ENCODE data around the gene CCDC175.

CCDC175 gene

DNA sequence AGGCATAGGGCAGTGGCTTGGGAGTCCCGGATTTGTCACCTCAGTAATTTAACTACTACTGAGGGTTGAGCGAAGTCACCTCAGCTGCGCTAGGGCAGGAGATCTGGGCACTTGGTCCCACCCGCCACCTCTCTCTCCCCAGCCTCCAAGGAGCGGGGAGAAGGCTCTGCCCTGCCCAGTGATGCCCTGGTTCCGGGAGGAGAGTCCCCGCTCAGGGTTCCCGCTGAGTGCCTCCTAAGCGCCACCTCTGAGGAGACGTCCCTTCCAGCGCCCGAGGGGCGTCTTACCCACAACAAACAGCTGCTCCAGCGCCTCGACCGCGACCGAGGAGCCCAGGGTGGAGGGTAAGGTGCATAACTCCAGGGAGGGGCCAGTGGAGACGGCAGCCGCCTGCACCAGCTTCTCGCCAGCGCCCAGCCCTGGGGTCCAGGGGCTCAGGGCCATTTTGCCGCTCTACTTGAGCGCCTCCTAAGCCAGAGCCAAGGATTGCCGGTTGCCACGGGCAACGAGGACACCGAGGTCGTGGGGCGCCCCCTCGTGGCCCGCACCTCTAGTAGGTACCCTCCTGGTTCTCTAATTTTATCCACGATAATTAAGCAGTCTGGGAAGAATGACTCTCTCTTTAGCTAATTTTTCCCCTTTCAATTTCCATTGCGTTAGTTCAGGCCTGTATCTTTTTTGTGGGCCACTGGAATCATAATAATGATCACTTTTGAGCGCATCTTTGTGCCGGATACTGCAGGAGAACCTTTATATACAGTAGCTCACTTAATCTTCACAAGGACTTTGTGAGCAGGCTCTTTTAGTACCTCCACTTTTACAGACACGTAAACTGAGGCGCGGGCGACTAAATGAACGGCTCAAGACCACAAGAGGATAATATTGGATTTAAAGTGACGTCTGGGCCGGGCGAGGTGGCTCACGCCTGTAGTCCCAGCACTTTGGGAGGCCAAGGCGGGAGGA, at the start of gene CCDC175:
TSS of gene CCDC175 (minus strand) at position 481 of the 963 bp plus-strand sequence. CDS start at position 444, 37 bp downstream.
- Histone ChIP-seq H3K27me3 (ENCODE audit: control insufficient read depth, insufficient read depth, low read length) (no peaks in the 10 kb centered on the region), H3K36me3 (ENCODE audit: control insufficient read depth, insufficient read depth, low read length) (no peaks in the 10 kb centered on the region), H3K9ac (ENCODE audit: low read length) (no peak within 1 kb of the TSS), H3K4me1 (ENCODE audit: control insufficient read depth, insufficient read depth, low read length) (no peaks in the 10 kb centered on the region), H3K27ac (ENCODE audit: low read depth, low read length) (no peak within 1 kb of the TSS), H3K4me3 (ENCODE audit: low read length) (peak within 1 kb of the TSS; percentile 66)

DNA sequence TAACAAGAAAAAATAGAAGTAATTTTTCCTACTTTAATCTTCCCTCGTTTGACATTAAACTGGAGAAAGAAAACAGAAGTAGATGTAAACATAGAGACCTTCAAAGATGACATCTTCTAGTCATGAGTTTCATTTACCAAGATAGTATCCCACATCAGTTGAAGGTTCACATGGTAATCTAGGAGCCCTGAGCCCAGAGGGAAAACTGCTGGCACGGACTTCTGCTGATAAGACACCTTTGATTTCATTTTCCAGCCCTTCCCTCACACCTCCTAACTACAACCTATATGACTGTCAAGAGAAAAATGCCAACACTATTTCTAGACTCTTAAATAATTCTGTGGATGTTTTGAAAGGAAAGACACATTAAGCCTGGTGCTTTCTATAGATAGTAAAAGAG, 46.0 kb upstream of the CCDC175 start:
- no peaks in the 10 kb centered on the region for H3K4me1 ChIP-seq (ENCODE audit: control insufficient read depth, insufficient read depth, low read length)
- no peaks in the 10 kb centered on the region for H3K36me3 ChIP-seq (ENCODE audit: control insufficient read depth, insufficient read depth, low read length)
- no peak overlapping the region for H3K4me3 ChIP-seq (ENCODE audit: low read length)
- H3K9ac ChIP-seq (ENCODE audit: low read length), result no peak overlapping the region
- H3K27ac ChIP-seq (ENCODE audit: low read depth, low read length), result no peak overlapping the region
- H3K27me3 ChIP-seq (ENCODE audit: control insufficient read depth, insufficient read depth, low read length), result no peaks in the 10 kb centered on the region

DNA sequence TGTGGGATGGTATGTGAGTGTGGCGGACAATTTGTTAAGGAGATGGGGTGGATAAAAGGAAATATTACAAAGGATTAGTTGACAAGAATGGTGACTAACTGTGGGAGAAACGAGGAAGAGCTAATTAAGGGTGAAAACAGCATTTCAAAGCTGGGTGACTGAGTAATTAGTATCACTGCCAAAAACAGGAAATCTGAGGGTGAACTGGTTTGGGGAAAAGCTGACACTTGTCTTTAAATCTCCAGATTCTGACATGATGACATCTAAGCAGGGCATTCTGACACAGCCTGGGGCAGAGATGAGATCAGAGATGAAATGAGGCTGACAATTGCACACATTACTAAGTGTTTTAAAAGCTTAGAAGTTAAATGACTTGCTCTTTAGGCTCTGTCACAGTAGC, 42.4 kb upstream of the CCDC175 start:
- H3K36me3 ChIP-seq (ENCODE audit: control insufficient read depth, insufficient read depth, low read length), result no peaks in the 10 kb centered on the region
- no peak overlapping the region for H3K9ac ChIP-seq (ENCODE audit: low read length)
- no peaks in the 10 kb centered on the region for H3K27me3 ChIP-seq (ENCODE audit: control insufficient read depth, insufficient read depth, low read length)

DNA sequence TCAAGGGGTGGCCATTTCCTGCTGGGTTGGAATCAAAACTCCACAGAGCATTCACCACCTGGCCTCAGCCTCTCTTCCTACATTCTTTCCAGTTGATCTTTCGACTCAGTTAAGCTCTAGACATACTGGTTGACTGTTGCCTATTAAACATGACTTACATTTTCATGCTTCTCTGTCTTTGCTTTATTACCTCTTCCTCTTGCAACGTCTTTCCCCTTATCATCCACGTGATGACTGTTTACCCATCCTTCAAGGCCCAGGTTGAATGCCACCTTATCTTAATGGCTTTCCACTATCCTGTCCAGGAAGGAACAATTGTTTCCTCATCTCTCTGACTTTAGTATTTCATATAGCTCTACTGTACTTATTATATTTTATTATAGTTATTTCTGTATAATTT, 24.4 kb upstream of the CCDC175 start:
- no peak overlapping the region for H3K4me3 ChIP-seq (ENCODE audit: low read length)
- H3K27ac ChIP-seq (ENCODE audit: low read depth, low read length), result no peak overlapping the region
- H3K27me3 ChIP-seq (ENCODE audit: control insufficient read depth, insufficient read depth, low read length), result no peaks in the 10 kb centered on the region
- H3K4me1 ChIP-seq (ENCODE audit: control insufficient read depth, insufficient read depth, low read length), result no peaks in the 10 kb centered on the region
- H3K9ac ChIP-seq (ENCODE audit: low read length), result no peak overlapping the region
- H3K36me3 ChIP-seq (ENCODE audit: control insufficient read depth, insufficient read depth, low read length), result no peaks in the 10 kb centered on the region

More for the DNA sequence above, 42.4 kb upstream of the CCDC175 start:
- Histone ChIP-seq H3K27ac (ENCODE audit: low read depth, low read length) (no peak overlapping the region), H3K4me3 (ENCODE audit: low read length) (no peak overlapping the region), H3K4me1 (ENCODE audit: control insufficient read depth, insufficient read depth, low read length) (no peaks in the 10 kb centered on the region)

DNA sequence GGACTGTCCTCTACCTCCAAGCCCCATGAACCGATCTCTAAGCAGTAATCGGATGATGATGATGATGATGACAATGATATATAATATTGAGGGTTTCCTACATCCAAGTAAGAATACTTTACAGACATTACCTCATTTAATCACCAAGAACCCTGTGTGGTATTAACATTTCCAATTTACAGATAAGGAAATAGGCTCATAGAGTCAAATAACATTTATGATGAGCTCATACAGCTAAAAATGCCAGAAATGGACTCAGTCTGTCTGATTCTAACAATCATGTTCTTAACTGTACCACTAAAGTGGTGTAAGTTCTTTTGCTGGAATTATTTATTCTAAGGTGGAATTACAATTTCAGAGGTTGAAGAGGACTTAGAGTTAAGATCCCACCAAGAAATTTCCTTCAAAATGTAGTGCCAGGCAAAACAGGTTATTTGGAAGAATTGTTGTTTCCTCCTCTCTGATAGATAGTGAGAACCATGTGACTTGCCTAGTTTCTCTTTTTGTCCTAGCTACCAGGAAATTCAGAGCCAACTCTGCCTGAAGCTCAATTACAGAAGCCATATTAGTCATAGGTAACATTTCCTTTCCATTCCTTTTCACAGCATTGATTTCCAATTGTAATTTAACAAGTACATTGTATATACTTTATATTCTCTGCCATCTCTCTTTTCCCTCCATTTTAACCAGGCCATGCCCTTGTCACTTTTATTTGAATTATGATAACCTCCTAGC, 23.8 kb upstream of the CCDC175 start:
- H3K4me1 ChIP-seq (ENCODE audit: control insufficient read depth, insufficient read depth, low read length), result no peaks in the 10 kb centered on the region
- H3K27ac ChIP-seq (ENCODE audit: low read depth, low read length), result no peak overlapping the region
- H3K36me3 ChIP-seq (ENCODE audit: control insufficient read depth, insufficient read depth, low read length), result no peaks in the 10 kb centered on the region
- H3K27me3 ChIP-seq (ENCODE audit: control insufficient read depth, insufficient read depth, low read length), result no peaks in the 10 kb centered on the region
- no peak overlapping the region for H3K4me3 ChIP-seq (ENCODE audit: low read length)
- no peak overlapping the region for H3K9ac ChIP-seq (ENCODE audit: low read length)

DNA sequence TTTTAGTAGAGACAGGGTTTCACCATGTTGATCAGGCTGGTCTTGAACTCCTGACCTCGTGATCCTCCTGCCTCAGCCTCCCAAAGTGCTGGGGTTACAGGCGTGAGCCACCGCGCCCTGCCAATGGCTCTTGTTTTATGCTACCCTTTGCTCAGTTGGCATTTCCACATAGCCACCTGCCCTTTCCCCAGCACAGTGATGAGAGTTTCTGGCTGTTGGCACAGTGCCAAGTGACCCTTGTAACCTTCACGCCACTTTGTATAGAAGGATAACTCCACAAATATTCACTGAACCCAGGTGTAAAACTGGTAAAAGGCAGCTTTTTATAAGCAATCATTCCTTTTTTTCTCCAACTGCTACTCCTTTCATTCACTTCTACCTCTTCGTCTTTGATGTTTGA, 18.5 kb upstream of the CCDC175 start:
- H3K4me1 ChIP-seq (ENCODE audit: control insufficient read depth, insufficient read depth, low read length), result no peaks in the 10 kb centered on the region
- H3K27me3 ChIP-seq (ENCODE audit: control insufficient read depth, insufficient read depth, low read length), result no peaks in the 10 kb centered on the region
- no peak overlapping the region for H3K27ac ChIP-seq (ENCODE audit: low read depth, low read length)
- no peak overlapping the region for H3K9ac ChIP-seq (ENCODE audit: low read length)
- H3K4me3 ChIP-seq (ENCODE audit: low read length), result no peak overlapping the region
- H3K36me3 ChIP-seq (ENCODE audit: control insufficient read depth, insufficient read depth, low read length), result no peaks in the 10 kb centered on the region

DNA sequence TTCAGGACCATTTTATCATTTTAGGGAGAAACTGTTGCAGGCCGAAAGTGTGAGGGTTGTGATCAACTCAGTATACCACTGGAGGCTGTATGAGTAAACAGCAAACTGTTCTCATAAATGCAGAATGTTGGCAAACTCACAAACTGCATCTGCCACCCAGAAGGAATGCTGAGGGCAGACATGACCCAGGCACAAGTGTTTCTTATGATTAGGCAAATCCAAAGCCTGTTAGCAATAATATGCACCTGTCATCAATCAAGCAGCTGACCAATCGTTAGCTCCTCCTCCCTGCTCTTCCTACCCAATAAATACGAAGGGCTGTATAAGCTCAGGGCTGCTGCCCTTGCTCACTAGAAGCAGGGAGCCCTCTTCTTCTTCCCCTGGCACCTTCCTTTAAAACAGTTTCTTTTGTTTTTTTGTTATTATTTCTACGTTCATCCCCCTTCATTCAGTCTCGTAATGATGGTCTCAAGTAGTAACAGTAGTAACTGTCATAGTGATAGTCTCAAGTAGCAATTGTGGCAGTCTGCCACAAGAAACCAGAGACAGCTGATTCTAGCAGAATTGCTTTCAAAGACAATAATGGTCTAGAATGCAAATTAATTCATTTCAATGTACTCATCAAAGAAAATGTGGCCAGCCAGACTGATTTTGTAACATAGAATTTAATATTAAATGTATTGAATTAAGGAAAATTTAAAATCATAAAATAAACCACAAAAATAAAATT, 15.2 kb upstream of the CCDC175 start:
- Histone ChIP-seq H3K9ac (ENCODE audit: low read length) (no peak overlapping the region), H3K4me1 (ENCODE audit: control insufficient read depth, insufficient read depth, low read length) (no peaks in the 10 kb centered on the region), H3K4me3 (ENCODE audit: low read length) (no peak overlapping the region), H3K36me3 (ENCODE audit: control insufficient read depth, insufficient read depth, low read length) (no peaks in the 10 kb centered on the region), H3K27me3 (ENCODE audit: control insufficient read depth, insufficient read depth, low read length) (no peaks in the 10 kb centered on the region), H3K27ac (ENCODE audit: low read depth, low read length) (no peak overlapping the region)

DNA sequence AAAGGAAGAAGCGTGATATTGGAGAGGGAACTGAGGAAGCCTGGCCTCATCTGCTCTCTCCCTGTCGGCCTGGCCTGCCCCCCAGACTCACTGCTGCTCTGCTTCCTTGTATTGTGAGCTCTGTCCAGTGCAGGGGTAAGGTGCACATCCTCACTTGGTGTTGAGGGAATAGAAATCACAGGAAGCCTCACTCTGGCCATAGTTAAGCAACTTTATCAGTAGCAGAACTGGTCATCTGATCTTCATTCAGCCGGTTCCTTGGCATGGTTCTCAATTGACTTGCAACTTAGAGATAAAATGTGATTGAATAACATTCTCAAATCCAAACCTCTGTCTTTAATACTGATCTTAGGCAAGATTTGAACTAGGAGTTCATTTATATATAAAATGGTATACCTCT, 11.5 kb upstream of the CCDC175 start:
- no peaks in the 10 kb centered on the region for H3K36me3 ChIP-seq (ENCODE audit: control insufficient read depth, insufficient read depth, low read length)
- no peak overlapping the region for H3K27ac ChIP-seq (ENCODE audit: low read depth, low read length)
- H3K9ac ChIP-seq (ENCODE audit: low read length), result no peak overlapping the region
- no peak overlapping the region for H3K4me3 ChIP-seq (ENCODE audit: low read length)
- H3K4me1 ChIP-seq (ENCODE audit: control insufficient read depth, insufficient read depth, low read length), result no peaks in the 10 kb centered on the region
- no peaks in the 10 kb centered on the region for H3K27me3 ChIP-seq (ENCODE audit: control insufficient read depth, insufficient read depth, low read length)

DNA sequence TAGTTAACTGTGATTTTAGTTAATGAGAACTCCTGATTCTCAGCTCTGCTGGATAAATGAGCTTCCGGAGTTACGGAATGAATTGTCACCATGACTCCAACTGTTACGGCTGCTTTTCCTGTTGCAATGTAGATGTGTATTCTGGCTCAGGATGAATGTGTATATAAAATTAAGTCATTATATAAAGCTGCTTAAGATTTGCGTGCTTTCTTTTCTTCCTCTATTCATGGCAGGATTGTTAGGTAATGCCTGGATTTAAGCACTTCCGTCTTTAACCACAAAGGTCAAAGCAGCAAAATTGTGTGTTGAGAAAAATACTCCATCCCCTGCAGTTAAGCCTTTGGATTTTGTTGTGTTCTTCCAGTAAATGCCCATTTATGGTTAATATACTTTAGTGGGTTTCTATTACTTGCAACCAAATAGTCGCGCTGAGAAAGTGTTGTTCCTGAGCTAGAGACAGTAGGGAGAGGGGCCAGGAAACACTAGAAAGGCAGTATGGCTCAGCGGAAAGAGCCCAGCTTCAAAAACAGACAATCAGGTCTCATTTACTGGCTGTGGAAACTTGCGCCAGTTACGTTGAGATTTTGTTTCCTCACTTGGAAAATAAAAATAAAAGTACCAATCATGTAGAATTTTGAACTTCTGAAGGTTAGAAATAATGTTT, 9.4 kb upstream of the CCDC175 start:
- no peaks in the 10 kb centered on the region for H3K36me3 ChIP-seq (ENCODE audit: control insufficient read depth, insufficient read depth, low read length)
- no peak overlapping the region for H3K9ac ChIP-seq (ENCODE audit: low read length)
- H3K4me1 ChIP-seq (ENCODE audit: control insufficient read depth, insufficient read depth, low read length), result no peaks in the 10 kb centered on the region
- no peak overlapping the region for H3K4me3 ChIP-seq (ENCODE audit: low read length)
- no peak overlapping the region for H3K27ac ChIP-seq (ENCODE audit: low read depth, low read length)
- H3K27me3 ChIP-seq (ENCODE audit: control insufficient read depth, insufficient read depth, low read length), result no peaks in the 10 kb centered on the region

DNA sequence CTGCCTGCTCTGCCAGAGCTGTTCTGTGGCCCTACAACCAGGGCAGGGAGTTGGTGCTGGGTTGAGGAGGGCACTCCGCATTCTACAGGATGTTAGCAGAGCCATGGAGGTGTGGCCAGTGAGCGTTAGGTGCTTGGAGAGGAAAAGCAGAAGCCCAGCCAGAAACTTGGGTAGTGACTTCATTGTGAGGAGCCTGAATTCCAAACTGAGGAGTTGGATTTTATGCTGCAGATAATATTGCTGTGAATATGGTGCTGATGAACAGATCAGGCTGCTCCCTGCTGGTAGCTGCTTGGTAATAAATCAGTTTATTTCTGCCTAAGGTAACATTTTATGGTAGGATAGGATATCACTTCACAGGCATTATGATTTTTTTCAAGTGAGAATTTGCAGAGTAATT, 7.1 kb upstream of the CCDC175 start:
- Histone ChIP-seq H3K36me3 (ENCODE audit: control insufficient read depth, insufficient read depth, low read length) (no peaks in the 10 kb centered on the region), H3K9ac (ENCODE audit: low read length) (no peak overlapping the region), H3K27me3 (ENCODE audit: control insufficient read depth, insufficient read depth, low read length) (no peaks in the 10 kb centered on the region), H3K4me1 (ENCODE audit: control insufficient read depth, insufficient read depth, low read length) (no peaks in the 10 kb centered on the region), H3K4me3 (ENCODE audit: low read length) (no peak overlapping the region), H3K27ac (ENCODE audit: low read depth, low read length) (no peak overlapping the region)

DNA sequence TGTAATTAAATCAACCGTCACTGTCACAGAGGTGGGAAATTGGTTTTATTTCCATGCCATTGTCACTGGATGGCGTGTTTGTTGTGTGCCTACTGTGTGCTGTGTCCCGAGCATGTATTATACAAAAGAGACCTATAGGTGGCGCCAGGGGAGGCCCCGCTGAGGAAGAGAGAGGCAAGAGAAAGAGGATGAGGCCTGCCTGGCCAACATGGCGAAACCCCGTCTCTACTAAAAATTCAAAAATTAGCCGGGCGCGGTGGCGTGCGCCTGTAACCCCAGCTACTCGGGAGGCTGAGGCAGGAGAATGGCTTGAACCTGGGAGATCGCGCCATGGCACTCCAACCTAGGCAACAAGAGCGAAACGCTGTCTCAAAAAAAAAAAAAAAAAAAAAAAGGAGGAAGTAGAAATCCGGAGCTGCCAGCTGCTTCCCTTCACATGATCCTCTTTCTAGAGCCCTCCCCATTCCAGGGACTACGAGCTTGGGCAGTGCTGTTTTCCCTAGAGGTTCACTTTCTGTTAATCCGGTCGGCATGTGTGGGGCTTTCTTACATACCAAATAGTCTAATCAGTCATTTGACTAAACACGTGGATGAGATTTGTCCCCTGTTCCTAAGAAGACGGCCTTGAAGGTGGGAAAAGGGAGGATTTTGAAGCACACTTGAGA, 6.4 kb upstream of the CCDC175 start:
- H3K4me3 ChIP-seq (ENCODE audit: low read length), result no peak overlapping the region
- no peak overlapping the region for H3K27ac ChIP-seq (ENCODE audit: low read depth, low read length)
- H3K27me3 ChIP-seq (ENCODE audit: control insufficient read depth, insufficient read depth, low read length), result no peaks in the 10 kb centered on the region
- H3K36me3 ChIP-seq (ENCODE audit: control insufficient read depth, insufficient read depth, low read length), result no peaks in the 10 kb centered on the region
- H3K9ac ChIP-seq (ENCODE audit: low read length), result no peak overlapping the region
- no peaks in the 10 kb centered on the region for H3K4me1 ChIP-seq (ENCODE audit: control insufficient read depth, insufficient read depth, low read length)
